Retinal pigment epithelial cell (primary cell): ENCODE data around the gene SH3RF3.
"Not testable (repeated sequence)": the region's sequence is repeated elsewhere in the genome, so short reads cannot be mapped to it uniquely, and the experiment has no call there.

Experiments
- DNase-seq: peaks from one replicate; pipeline ENCODE4 v3.0.0-alpha.2; 2010; ENCODE audit warnings: low read depth
- H3K4me3 ChIP-seq: 2 replicates; pipeline ENCODE4 v1.5.1; 2011; ENCODE audit warnings: mild to moderate bottlenecking, low read length, control low read depth, moderate library complexity
- TF ChIP-seq, protein P1 (sequence below): conservative IDR thresholded peaks from 2 replicates; pipeline ENCODE4 v1.5.1; 2011; ENCODE audit warnings: low read depth, low read length, control low read depth, inconsistent platforms

SH3RF3 gene

DNA sequence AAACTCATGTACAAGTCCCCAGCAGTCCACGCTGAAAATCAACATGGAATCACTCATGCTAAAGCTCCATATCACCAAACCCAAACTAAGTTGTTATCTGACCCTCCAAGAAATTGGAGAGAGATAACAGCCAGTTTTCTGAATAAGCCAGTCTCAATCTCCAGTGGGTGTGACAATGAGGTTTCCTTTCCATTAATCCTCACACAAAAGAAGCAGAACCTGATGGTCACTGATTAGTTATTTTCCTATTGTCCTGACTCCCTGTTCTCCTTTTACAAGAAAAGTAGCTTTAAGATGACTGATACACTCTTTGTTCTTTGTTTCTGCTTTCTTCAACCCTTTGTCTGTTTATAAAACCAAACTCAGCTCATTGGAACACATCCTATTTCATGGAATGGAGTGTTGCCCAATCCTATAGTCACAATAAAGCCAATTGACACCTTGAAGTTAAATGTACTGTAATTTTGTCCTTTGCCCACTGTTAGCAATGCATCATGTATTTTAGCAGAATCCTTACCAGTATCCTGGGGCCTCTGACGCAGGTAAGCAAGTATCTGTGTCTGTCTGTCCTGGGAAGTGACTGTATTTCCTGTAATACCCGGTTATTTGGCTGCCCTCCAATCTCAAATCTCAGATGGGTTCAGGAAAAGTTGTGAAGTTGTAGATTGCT lies 30.6 kb upstream of the SH3RF3 start:
- DNase-seq, result no peak
- no peak overlapping the region for H3K4me3 ChIP-seq
- TF ChIP-seq, protein P1, sequence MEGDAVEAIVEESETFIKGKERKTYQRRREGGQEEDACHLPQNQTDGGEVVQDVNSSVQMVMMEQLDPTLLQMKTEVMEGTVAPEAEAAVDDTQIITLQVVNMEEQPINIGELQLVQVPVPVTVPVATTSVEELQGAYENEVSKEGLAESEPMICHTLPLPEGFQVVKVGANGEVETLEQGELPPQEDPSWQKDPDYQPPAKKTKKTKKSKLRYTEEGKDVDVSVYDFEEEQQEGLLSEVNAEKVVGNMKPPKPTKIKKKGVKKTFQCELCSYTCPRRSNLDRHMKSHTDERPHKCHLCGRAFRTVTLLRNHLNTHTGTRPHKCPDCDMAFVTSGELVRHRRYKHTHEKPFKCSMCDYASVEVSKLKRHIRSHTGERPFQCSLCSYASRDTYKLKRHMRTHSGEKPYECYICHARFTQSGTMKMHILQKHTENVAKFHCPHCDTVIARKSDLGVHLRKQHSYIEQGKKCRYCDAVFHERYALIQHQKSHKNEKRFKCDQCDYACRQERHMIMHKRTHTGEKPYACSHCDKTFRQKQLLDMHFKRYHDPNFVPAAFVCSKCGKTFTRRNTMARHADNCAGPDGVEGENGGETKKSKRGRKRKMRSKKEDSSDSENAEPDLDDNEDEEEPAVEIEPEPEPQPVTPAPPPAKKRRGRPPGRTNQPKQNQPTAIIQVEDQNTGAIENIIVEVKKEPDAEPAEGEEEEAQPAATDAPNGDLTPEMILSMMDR, result no peak

DNA sequence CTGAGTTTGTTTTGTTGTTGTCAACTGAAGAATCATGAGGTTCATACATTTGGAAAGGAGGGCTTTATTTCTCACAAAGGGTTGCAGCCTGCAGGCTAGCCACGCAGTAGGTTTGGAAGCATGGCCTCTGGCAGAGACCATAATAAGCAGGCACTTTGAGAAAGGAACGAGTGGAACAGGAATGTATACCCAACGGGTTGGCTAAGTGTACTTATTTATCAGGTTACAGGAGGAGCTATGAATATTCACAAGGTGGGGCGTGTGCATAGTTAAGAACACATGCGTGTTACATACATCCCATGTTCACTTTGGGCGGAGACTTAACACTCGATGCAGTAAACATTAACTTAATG lies 30.1 kb upstream of the SH3RF3 start:
- no peak overlapping the region for H3K4me3 ChIP-seq
- DNase-seq, result no peak
- TF ChIP-seq, protein P1, result no peak

DNA sequence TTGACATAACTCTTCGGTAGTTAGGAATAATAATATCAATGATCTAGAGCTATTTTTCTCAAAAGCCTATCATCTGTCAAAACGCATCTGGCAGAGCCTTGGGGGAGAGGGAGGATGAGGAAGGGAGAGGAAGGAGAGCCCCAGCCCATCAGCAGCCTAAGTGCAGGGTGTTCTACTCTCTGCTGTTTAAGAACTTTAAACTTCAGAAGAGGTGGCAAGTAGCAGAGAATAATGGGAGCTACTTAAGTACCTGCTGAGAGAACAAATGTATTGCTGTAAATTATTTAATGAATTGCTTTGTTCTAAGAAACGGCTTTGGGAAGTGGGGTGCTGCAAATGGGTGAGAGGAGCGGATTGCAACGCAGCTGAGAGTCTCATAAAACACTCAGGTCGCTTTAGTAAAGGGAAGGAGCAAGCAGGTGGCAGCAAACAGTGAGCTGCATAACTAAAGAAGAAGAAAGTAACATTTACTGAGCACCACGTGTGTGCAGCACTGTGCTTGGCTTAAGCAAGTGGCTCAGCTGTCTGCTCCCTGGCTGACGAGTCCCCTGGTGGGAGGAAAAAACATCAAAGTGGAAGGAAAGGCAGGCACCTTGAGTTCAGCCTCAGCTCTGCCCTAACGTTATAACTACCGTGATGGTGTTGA lies 26.3 kb upstream of the SH3RF3 start:
- DNase-seq, result no peak
- TF ChIP-seq, protein P1, result no peak
- no peak overlapping the region for H3K4me3 ChIP-seq

DNA sequence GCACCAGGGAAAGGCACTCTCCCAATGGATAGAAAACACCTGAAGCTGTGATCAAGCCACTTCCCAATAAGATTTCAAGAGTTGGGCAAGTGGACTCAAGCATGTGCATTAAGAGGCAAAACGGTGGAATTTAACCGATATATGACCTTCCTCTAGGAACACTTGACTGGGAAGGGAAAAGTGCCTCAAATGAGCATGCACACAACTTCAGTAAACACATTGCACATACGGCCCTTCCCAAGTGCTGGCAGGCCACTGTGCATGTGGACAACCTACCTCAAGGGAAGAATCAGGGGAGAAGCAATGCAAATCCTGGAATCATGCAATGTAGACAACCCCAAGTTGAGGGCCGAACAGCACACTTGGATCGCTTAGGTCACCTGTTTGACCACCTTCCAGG lies 23.9 kb upstream of the SH3RF3 start:
- no peak for DNase-seq
- TF ChIP-seq, protein P1, result no peak

DNA sequence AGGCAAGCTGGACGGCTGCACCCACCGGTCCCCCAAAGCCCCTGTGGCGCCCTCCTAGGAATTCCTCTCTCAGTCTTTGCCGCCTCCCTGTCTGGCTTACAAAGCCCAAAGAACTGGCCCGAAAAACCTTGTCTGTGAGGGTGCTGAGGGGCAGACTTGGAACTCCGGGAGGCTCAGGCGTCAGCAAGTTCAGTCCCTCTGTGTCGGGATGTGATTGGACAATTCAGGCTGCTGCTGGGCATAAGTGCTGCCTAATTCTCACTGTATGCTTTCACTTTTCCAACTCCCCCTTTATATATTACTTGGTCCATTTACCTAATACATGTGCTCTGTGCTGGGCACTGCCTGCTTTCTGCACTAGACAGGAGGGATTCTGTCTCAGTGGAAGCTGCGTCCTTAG lies 20.3 kb upstream of the SH3RF3 start:
- TF ChIP-seq, protein P1, result no peak
- no peak for DNase-seq
- H3K4me3 ChIP-seq, result no peak overlapping the region

More for the DNA sequence above, 23.9 kb upstream of the SH3RF3 start:
- H3K4me3 ChIP-seq, result no peak overlapping the region

DNA sequence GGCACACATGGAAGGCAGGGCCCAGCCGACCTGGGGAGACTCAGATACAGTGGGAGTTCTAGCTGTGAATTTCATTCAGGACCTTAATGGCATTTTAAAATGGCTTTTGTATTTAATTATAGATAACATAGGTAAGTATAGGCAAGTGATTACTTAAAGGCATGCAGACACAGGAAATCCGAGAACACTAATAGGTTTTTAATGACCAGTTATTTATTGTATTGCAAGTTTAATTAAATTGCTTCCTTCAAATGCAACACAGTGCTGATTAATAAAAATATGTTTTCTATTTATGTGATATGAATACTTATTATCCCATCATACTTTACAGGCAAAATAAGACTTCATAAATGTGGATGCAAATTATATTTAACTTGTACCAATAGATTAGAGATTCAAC lies 19.7 kb upstream of the SH3RF3 start:
- DNase-seq, result no peak
- TF ChIP-seq, protein P1, result no peak
- no peak overlapping the region for H3K4me3 ChIP-seq

DNA sequence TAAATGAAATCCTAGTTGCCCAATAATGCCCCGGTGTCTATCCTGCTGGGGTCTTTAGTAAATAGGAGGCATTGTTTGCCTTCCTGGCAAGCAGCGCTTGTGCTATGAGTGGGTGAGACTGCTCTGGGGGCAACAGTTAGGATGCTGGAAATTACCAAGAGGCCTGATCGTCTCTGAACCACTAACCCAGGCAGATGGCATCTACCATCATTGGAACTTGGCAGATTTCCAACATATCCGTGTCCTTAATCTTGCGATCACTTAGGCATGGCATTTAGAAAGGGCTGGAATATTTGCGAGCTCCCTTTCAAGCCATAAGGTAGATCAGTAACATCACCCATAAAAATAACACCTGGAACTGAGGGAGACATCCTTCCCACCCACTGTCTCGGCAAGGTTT lies 18.8 kb upstream of the SH3RF3 start:
- TF ChIP-seq, protein P1, result no peak
- H3K4me3 ChIP-seq, result no peak overlapping the region
- DNase-seq, result no peak

DNA sequence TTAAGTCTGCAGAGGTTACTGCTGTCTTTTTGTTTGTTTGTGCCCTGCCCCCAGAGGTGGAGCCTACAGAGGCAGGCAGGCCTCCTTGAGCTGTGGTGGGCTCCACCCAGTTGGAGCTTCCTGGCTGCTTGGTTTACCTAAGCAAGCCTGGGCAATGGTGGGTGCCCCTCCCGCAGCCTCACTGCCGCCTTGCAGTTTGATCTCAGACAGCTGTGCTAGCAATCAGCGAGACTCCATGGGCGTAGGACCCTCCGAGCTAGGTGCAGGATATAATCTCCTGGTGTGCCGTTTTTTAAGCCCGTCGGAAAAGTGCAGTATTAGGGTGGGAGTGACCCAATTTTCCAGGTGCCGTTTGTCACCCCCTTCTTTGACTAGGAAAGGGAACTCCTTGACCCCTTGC lies 11.8 kb upstream of the SH3RF3 start:
- H3K4me3 ChIP-seq, DNase-seq: not testable (repeated sequence)
